Bronchial epithelial cell (primary cell): ENCODE results near the gene DNAJC15. TPM values are rescaled to one million over a fixed set of nuclear protein-coding genes. Genes with fewer than 3 reads are reported as not detected.

Source experiments
- DNase-seq: peaks from one replicate; pipeline ENCODE4 v3.0.0-alpha.2; 2010; ENCODE audit warnings: low read depth
- FAIRE-seq: peaks from 2 replicates; lab custom pipeline; 2011; peaks lifted over from hg19 to GRCh38; lab: Jason Lieb, UNC
- H3K27me3 ChIP-seq: 2 replicates; pipeline ENCODE4 v1.5.1; 2011; ENCODE audit warnings: low read length; ENCODE audit not compliant: control insufficient read depth, insufficient read depth
- H3K36me3 ChIP-seq: 2 replicates; pipeline ENCODE4 v1.5.1; 2011; ENCODE audit warnings: low read length; ENCODE audit not compliant: control insufficient read depth, insufficient read depth
- H3K4me3 ChIP-seq: 2 replicates; pipeline ENCODE4 v1.5.1; 2011; ENCODE audit warnings: mild to moderate bottlenecking, low read depth, low read length, control low read depth
- total RNA-seq: library from RNA; depleted of rRNA; stranded (reverse); fragments of >200 nt; gene quantifications from 2 replicates; pipeline ENCODE4 v1.2.1, GENCODE V29; 2014
- TF ChIP-seq, protein P1 (sequence below): IDR thresholded peaks from 2 replicates; pipeline ENCODE4 v1.5.1; 2011; ENCODE audit warnings: mild to moderate bottlenecking, moderate library complexity, low read length, control low read depth, inconsistent platforms; ENCODE audit not compliant: insufficient read depth, severe bottlenecking

DNAJC15 gene
- total RNA-seq, 1 donor from 2014 or later, result 4.2 TPM

GRCh38 chr13:43079392-43079931 lies 56.1 kb downstream of the DNAJC15 start:
- no peak for DNase-seq
- Histone ChIP-seq H3K36me3 (no peaks in the 10 kb centered on the region), H3K4me3 (no peak overlapping the region), H3K27me3 (no peaks in the 10 kb centered on the region)
- TF ChIP-seq, protein P1, sequence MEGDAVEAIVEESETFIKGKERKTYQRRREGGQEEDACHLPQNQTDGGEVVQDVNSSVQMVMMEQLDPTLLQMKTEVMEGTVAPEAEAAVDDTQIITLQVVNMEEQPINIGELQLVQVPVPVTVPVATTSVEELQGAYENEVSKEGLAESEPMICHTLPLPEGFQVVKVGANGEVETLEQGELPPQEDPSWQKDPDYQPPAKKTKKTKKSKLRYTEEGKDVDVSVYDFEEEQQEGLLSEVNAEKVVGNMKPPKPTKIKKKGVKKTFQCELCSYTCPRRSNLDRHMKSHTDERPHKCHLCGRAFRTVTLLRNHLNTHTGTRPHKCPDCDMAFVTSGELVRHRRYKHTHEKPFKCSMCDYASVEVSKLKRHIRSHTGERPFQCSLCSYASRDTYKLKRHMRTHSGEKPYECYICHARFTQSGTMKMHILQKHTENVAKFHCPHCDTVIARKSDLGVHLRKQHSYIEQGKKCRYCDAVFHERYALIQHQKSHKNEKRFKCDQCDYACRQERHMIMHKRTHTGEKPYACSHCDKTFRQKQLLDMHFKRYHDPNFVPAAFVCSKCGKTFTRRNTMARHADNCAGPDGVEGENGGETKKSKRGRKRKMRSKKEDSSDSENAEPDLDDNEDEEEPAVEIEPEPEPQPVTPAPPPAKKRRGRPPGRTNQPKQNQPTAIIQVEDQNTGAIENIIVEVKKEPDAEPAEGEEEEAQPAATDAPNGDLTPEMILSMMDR, result no peak
- FAIRE-seq, result no peak

GRCh38 chr13:43080199-43080598 lies 56.8 kb downstream of the DNAJC15 start:
- no peak overlapping the region for H3K4me3 ChIP-seq
- TF ChIP-seq, protein P1, result no peak
- FAIRE-seq (no peak), DNase-seq (no peak)
- H3K36me3 ChIP-seq, result no peaks in the 10 kb centered on the region
- H3K27me3 ChIP-seq, result no peaks in the 10 kb centered on the region

GRCh38 chr13:43081866-43082265 lies 58.5 kb downstream of the DNAJC15 start:
- TF ChIP-seq, protein P1, result no peak
- Histone ChIP-seq H3K4me3 (no peak overlapping the region), H3K36me3 (no peaks in the 10 kb centered on the region), H3K27me3 (no peaks in the 10 kb centered on the region)
- DNase-seq (no peak), FAIRE-seq (no peak)

DNA sequence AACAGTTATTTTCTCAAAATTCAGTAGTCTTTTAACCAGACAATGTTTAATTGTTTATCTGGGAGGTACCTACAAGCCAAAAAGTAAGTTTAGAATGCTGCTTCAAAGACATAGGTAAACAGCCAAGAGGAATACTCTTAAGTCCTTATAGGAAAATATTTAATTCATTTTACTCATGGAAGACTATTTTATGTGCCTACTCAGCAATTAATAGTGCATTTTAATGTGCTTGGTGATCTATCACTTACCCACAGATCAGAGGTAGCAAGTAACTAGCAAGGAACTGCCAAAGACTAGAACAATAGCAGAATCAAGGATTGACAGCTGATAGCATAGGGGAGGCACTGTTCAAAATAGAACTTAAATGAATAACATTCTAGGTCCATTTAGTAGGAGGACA lies 60.4 kb downstream of the DNAJC15 start:
- Histone ChIP-seq H3K27me3 (no peaks in the 10 kb centered on the region), H3K4me3 (no peak overlapping the region), H3K36me3 (no peaks in the 10 kb centered on the region)
- no peak for FAIRE-seq
- DNase-seq, result no peak
- TF ChIP-seq, protein P1, result no peak

- no peak for FAIRE-seq
- peaks cover 1% of the 10 kb centered on the region for H3K36me3 ChIP-seq
- no peak overlapping the region for H3K4me3 ChIP-seq
- no peaks in the 10 kb centered on the region for H3K27me3 ChIP-seq
- TF ChIP-seq, protein P1, result peak; percentile 27
- DNase-seq, result peak; percentile 51
These were observed 62.2 kb downstream of the DNAJC15 start for GRCh38 chr13:43085545-43085944.

DNA sequence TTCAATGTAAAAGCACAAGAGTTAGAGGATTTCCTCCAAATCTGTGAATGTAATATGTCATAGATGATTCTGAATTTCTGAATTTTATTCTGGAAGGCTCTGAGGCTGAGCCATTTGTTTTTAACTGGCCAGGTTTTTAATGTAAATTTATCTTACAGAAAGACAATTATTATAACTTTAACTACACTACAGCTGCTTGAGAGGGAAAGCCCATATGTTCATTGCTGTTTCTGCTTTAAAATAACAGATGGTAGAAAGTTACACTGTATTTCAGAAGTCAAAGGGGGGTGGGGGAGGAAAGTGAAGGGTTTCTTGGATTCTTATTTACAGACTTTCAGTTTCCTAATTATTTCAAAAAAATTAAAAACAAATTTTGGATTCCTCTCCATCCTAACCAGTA lies 62.8 kb downstream of the DNAJC15 start:
- Histone ChIP-seq H3K36me3 (peaks cover 1% of the 10 kb centered on the region), H3K27me3 (no peaks in the 10 kb centered on the region), H3K4me3 (no peak overlapping the region)
- DNase-seq, result no peak
- TF ChIP-seq, protein P1, result no peak
- no peak for FAIRE-seq
